ENCODE measurements around the gene QSOX2. TPM values are rescaled to one million over a fixed set of nuclear protein-coding genes. Genes with fewer than 3 reads are reported as not detected.

The QSOX2 gene
- total RNA-seq, 1 donor from 2014 or later = 3.7 TPM

GRCh38 chr9:136230773-136231172 is 14.8 kb downstream of the QSOX2 start:
- H3K4me1 ChIP-seq (ENCODE audit: control insufficient read depth in 3 of 3, insufficient read depth in 3 of 3, low read length in 3 of 3) = no peaks in the 10 kb centered on the region
- peaks cover 0 to 3% (median 3%) of the 10 kb centered on the region in 3 donors for H3K36me3 ChIP-seq (ENCODE audit: control insufficient read depth in 3 of 3, insufficient read depth in 3 of 3, low read length in 3 of 3)
- H3K9me3 ChIP-seq (ENCODE audit: control insufficient read depth in 3 of 3, low read length in 3 of 3) = no peaks in the 10 kb centered on the region
- no peak overlapping the region for H3K9ac ChIP-seq (ENCODE audit: low read depth in 1 of 3, low read length in 3 of 3)
- no peak overlapping the region for H3K4me3 ChIP-seq (ENCODE audit: low read length in 3 of 3)
- no peak overlapping the region for H3K27ac ChIP-seq (ENCODE audit: low read depth, low read length)
- no peaks in the 10 kb centered on the region for H3K27me3 ChIP-seq (ENCODE audit: control insufficient read depth in 3 of 3, insufficient read depth in 3 of 3, low read length in 3 of 3)

- H3K4me3 ChIP-seq (ENCODE audit: low read length in 3 of 3) = no peak overlapping the region
- no peaks in the 10 kb centered on the region for H3K27me3 ChIP-seq (ENCODE audit: control insufficient read depth in 3 of 3, insufficient read depth in 3 of 3, low read length in 3 of 3)
- H3K9ac ChIP-seq (ENCODE audit: low read depth in 1 of 3, low read length in 3 of 3) = no peak overlapping the region
- peaks cover under 1 to 3% (median 3%) of the 10 kb centered on the region in 3 donors for H3K36me3 ChIP-seq (ENCODE audit: control insufficient read depth in 3 of 3, insufficient read depth in 3 of 3, low read length in 3 of 3)
- no peaks in the 10 kb centered on the region for H3K4me1 ChIP-seq (ENCODE audit: control insufficient read depth in 3 of 3, insufficient read depth in 3 of 3, low read length in 3 of 3)
- H3K27ac ChIP-seq (ENCODE audit: low read depth, low read length) = no peak overlapping the region
- H3K9me3 ChIP-seq (ENCODE audit: control insufficient read depth in 3 of 3, low read length in 3 of 3) = no peaks in the 10 kb centered on the region
These were observed 15.2 kb downstream of the QSOX2 start for GRCh38 chr9:136230365-136230764.

- Histone ChIP-seq H3K27me3 (ENCODE audit: control insufficient read depth in 3 of 3, insufficient read depth in 3 of 3, low read length in 3 of 3) (no peaks in the 10 kb centered on the region), H3K36me3 (ENCODE audit: control insufficient read depth in 3 of 3, insufficient read depth in 3 of 3, low read length in 3 of 3) (peaks cover 3 to 8% (median 3%) of the 10 kb centered on the region in 3 donors), H3K4me3 (ENCODE audit: low read length in 3 of 3) (no peak overlapping the region), H3K27ac (ENCODE audit: low read depth, low read length) (no peak overlapping the region), H3K4me1 (ENCODE audit: control insufficient read depth in 3 of 3, insufficient read depth in 3 of 3, low read length in 3 of 3) (no peaks in the 10 kb centered on the region), H3K9ac (ENCODE audit: low read depth in 1 of 3, low read length in 3 of 3) (no peak overlapping the region), H3K9me3 (ENCODE audit: control insufficient read depth in 3 of 3, low read length in 3 of 3) (no peaks in the 10 kb centered on the region)
These were observed 16.2 kb downstream of the QSOX2 start for GRCh38 chr9:136229096-136230065.

GRCh38 chr9:136228107-136228875 is 17.3 kb downstream of the QSOX2 start:
- Histone ChIP-seq H3K4me1 (ENCODE audit: control insufficient read depth in 3 of 3, insufficient read depth in 3 of 3, low read length in 3 of 3) (no peaks in the 10 kb centered on the region), H3K27me3 (ENCODE audit: control insufficient read depth in 3 of 3, insufficient read depth in 3 of 3, low read length in 3 of 3) (no peaks in the 10 kb centered on the region), H3K36me3 (ENCODE audit: control insufficient read depth in 3 of 3, insufficient read depth in 3 of 3, low read length in 3 of 3) (peaks cover 7 to 17% (median 13%) of the 10 kb centered on the region in 3 donors), H3K9ac (ENCODE audit: low read depth in 1 of 3, low read length in 3 of 3) (no peak overlapping the region), H3K4me3 (ENCODE audit: low read length in 3 of 3) (no peak overlapping the region), H3K9me3 (ENCODE audit: control insufficient read depth in 3 of 3, low read length in 3 of 3) (no peaks in the 10 kb centered on the region), H3K27ac (ENCODE audit: low read depth, low read length) (no peak overlapping the region)

GRCh38 chr9:136226680-136227407 is 18.8 kb downstream of the QSOX2 start:
- no peaks in the 10 kb centered on the region for H3K4me1 ChIP-seq (ENCODE audit: control insufficient read depth in 3 of 3, insufficient read depth in 3 of 3, low read length in 3 of 3)
- H3K27me3 ChIP-seq (ENCODE audit: control insufficient read depth in 3 of 3, insufficient read depth in 3 of 3, low read length in 3 of 3) = no peaks in the 10 kb centered on the region
- no peak overlapping the region for H3K9ac ChIP-seq (ENCODE audit: low read depth in 1 of 3, low read length in 3 of 3)
- peaks cover 16 to 23% (median 18%) of the 10 kb centered on the region in 3 donors for H3K36me3 ChIP-seq (ENCODE audit: control insufficient read depth in 3 of 3, insufficient read depth in 3 of 3, low read length in 3 of 3)
- H3K27ac ChIP-seq (ENCODE audit: low read depth, low read length) = no peak overlapping the region
- H3K9me3 ChIP-seq (ENCODE audit: control insufficient read depth in 3 of 3, low read length in 3 of 3) = no peaks in the 10 kb centered on the region
- no peak overlapping the region for H3K4me3 ChIP-seq (ENCODE audit: low read length in 3 of 3)

GRCh38 chr9:136225748-136226679 is 19.6 kb downstream of the QSOX2 start:
- no peaks in the 10 kb centered on the region for H3K4me1 ChIP-seq (ENCODE audit: control insufficient read depth in 3 of 3, insufficient read depth in 3 of 3, low read length in 3 of 3)

GRCh38 chr9:136225366-136225747 is 20.3 kb downstream of the QSOX2 start:
- peaks cover 18 to 28% (median 23%) of the 10 kb centered on the region in 3 donors for H3K36me3 ChIP-seq (ENCODE audit: control insufficient read depth in 3 of 3, insufficient read depth in 3 of 3, low read length in 3 of 3)
- no peaks in the 10 kb centered on the region for H3K27me3 ChIP-seq (ENCODE audit: control insufficient read depth in 3 of 3, insufficient read depth in 3 of 3, low read length in 3 of 3)
- no peak overlapping the region for H3K9ac ChIP-seq (ENCODE audit: low read depth in 1 of 3, low read length in 3 of 3)
- no peak overlapping the region for H3K4me3 ChIP-seq (ENCODE audit: low read length in 3 of 3)
- no peak overlapping the region for H3K27ac ChIP-seq (ENCODE audit: low read depth, low read length)
- H3K9me3 ChIP-seq (ENCODE audit: control insufficient read depth in 3 of 3, low read length in 3 of 3) = no peaks in the 10 kb centered on the region
- no peaks in the 10 kb centered on the region for H3K4me1 ChIP-seq (ENCODE audit: control insufficient read depth in 3 of 3, insufficient read depth in 3 of 3, low read length in 3 of 3)

More at GRCh38 chr9:136225748-136226679, 19.6 kb downstream of the QSOX2 start:
- Histone ChIP-seq H3K27ac (ENCODE audit: low read depth, low read length) (no peak overlapping the region), H3K27me3 (ENCODE audit: control insufficient read depth in 3 of 3, insufficient read depth in 3 of 3, low read length in 3 of 3) (no peaks in the 10 kb centered on the region), H3K9me3 (ENCODE audit: control insufficient read depth in 3 of 3, low read length in 3 of 3) (no peaks in the 10 kb centered on the region), H3K4me3 (ENCODE audit: low read length in 3 of 3) (no peak overlapping the region), H3K9ac (ENCODE audit: low read depth in 1 of 3, low read length in 3 of 3) (no peak overlapping the region), H3K36me3 (ENCODE audit: control insufficient read depth in 3 of 3, insufficient read depth in 3 of 3, low read length in 3 of 3) (peaks cover 19 to 28% (median 23%) of the 10 kb centered on the region in 3 donors)

- Histone ChIP-seq H3K36me3 (ENCODE audit: control insufficient read depth in 3 of 3, insufficient read depth in 3 of 3, low read length in 3 of 3) (peaks cover 18 to 28% (median 23%) of the 10 kb centered on the region in 3 donors), H3K27me3 (ENCODE audit: control insufficient read depth in 3 of 3, insufficient read depth in 3 of 3, low read length in 3 of 3) (no peaks in the 10 kb centered on the region), H3K9me3 (ENCODE audit: control insufficient read depth in 3 of 3, low read length in 3 of 3) (no peaks in the 10 kb centered on the region), H3K4me3 (ENCODE audit: low read length in 3 of 3) (no peak overlapping the region), H3K9ac (ENCODE audit: low read depth in 1 of 3, low read length in 3 of 3) (no peak overlapping the region), H3K27ac (ENCODE audit: low read depth, low read length) (no peak overlapping the region), H3K4me1 (ENCODE audit: control insufficient read depth in 3 of 3, insufficient read depth in 3 of 3, low read length in 3 of 3) (no peaks in the 10 kb centered on the region)
These were observed 21.6 kb downstream of the QSOX2 start for GRCh38 chr9:136223871-136224640.

Data from skeletal muscle tissue (tissue), 4 donors.